Naive B cell (primary cell): ENCODE data around the gene TMC3. TPM values are rescaled to one million over a fixed set of nuclear protein-coding genes. Genes with fewer than 3 reads are reported as not detected.
"Not testable (repeated sequence)": the region's sequence is repeated elsewhere in the genome, so short reads cannot be mapped to it uniquely, and the experiment has no call there.

Source experiments
- ATAC-seq, 2 donors: fragments of 150-1000 bp; cut with Tn5 transposase; 2 replicates each; pipeline ENCODE4 v1.10.0; 2021; ENCODE audit warnings: low read depth in 2 of 2, mild to moderate bottlenecking in 2 of 2, moderate library complexity in 2 of 2
- DNase-seq: peaks from one replicate; pipeline ENCODE4 v3.0.0; 2022
- H3K27ac Mint-ChIP-seq, 6 donors: one replicate each; pipeline ENCODE4 v1.8.0; 2020 to 2022; ENCODE audit warnings: mild to moderate bottlenecking in 6 of 6, mixed read lengths in 6 of 6, moderate library complexity in 5 of 6, inconsistent platforms in 2 of 6
- H3K27me3 Mint-ChIP-seq, 3 donors: one replicate each; pipeline ENCODE4 v1.8.0; 2021 to 2022; ENCODE audit warnings: mixed read lengths in 3 of 3, mild to moderate bottlenecking in 1 of 3
- H3K36me3 Mint-ChIP-seq, 2 donors: one replicate each; pipeline ENCODE4 v1.8.0; 2020 to 2022; ENCODE audit warnings: mixed read lengths in 2 of 2, inconsistent platforms in 1 of 2, mild to moderate bottlenecking in 1 of 2
- H3K4me1 Mint-ChIP-seq, 3 donors: one replicate each; pipeline ENCODE4 v1.8.0; 2020 to 2022; ENCODE audit warnings: mixed read lengths in 3 of 3, inconsistent platforms in 1 of 3, mild to moderate bottlenecking in 1 of 3, moderate library complexity in 1 of 3
- H3K4me3 Mint-ChIP-seq, 8 donors: one replicate each; pipeline ENCODE4 v1.8.0; 2020 to 2022; ENCODE audit warnings: mild to moderate bottlenecking in 8 of 8, mixed read lengths in 8 of 8, moderate library complexity in 8 of 8, inconsistent platforms in 2 of 8
- H3K9me3 Mint-ChIP-seq, 7 donors: one replicate each; pipeline ENCODE4 v1.8.0; 2020 to 2022; ENCODE audit warnings: mixed read lengths in 7 of 7, mild to moderate bottlenecking in 5 of 7, inconsistent platforms in 2 of 7, moderate library complexity in 1 of 7
- polyA plus RNA-seq, 6 donors: library from polyadenylated mRNA; unstranded; fragments of 300-500 nt; fragmentation: Illumina TruSeq; gene quantifications; one replicate each; pipeline ENCODE4 v1.2.3, GENCODE V29; 2021; ENCODE audit warnings: low read depth in 6 of 6

Gene TMC3
- polyA plus RNA-seq, 6 donors from 2014 or later = not detected

GRCh38 chr15:81335631-81336030 lies 38.4 kb downstream of the TMC3 start:
- H3K4me3 Mint-ChIP-seq = no peak overlapping the region
- ATAC-seq = no peak
- H3K27me3 Mint-ChIP-seq = peaks cover 0 to 6% (median 0%) of the 10 kb centered on the region in 3 donors

GRCh38 chr15:81334768-81335435 lies 39.1 kb downstream of the TMC3 start:
- no peak for DNase-seq
- Mint-ChIP-seq H3K9me3 (no peaks in the 10 kb centered on the region), H3K27ac (peak overlapping the region in 2 of 6 donors; percentile 12 to 78), H3K4me3 (no peak overlapping the region), H3K27me3 (peaks cover 0 to 5% (median 0%) of the 10 kb centered on the region in 3 donors), H3K36me3 (no peaks in the 10 kb centered on the region), H3K4me1 (peaks cover 16 to 27% (median 17%) of the 10 kb centered on the region in 3 donors)
- ATAC-seq = no peak

More at GRCh38 chr15:81335631-81336030, 38.4 kb downstream of the TMC3 start:
- H3K27ac Mint-ChIP-seq = peak overlapping the region in 1 of 6 donors; percentile 50
- DNase-seq = no peak
- peaks cover 13 to 27% (median 16%) of the 10 kb centered on the region in 3 donors for H3K4me1 Mint-ChIP-seq
- no peaks in the 10 kb centered on the region for H3K9me3 Mint-ChIP-seq
- no peaks in the 10 kb centered on the region for H3K36me3 Mint-ChIP-seq

- DNase-seq (no peak), ATAC-seq (no peak)
- no peaks in the 10 kb centered on the region for H3K27me3 Mint-ChIP-seq
- peaks cover 17 to 27% (median 18%) of the 10 kb centered on the region in 3 donors for H3K4me1 Mint-ChIP-seq
- no peak overlapping the region for H3K4me3 Mint-ChIP-seq
- H3K36me3 Mint-ChIP-seq = no peaks in the 10 kb centered on the region
- H3K9me3 Mint-ChIP-seq = no peaks in the 10 kb centered on the region
- peak overlapping the region in 3 of 6 donors; percentile 42 to 61 (median 47) for H3K27ac Mint-ChIP-seq
Measured at GRCh38 chr15:81333363-81333762, 40.6 kb downstream of the TMC3 start.

DNA sequence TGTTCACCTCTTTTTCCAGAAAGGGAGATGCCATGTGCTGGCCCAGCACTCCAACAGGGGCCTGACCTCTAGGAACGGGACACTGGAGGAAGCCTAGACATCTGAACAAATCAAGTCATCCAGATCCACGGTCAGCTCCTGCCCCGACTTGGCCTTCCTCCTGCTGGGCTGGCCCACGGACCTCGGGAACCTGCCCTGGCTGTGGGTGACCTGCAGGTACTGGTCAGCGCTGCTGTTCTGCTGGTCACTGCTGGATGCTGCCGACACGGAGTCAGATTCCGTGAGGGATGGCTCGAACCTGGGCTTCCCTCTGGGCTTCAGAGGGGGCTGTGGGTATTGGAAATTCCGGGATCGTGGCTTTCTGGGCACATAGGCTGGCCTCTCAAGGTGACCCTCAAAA lies 41.7 kb downstream of the TMC3 start:
- no peak for DNase-seq
- Mint-ChIP-seq H3K4me1 (peaks cover 17 to 27% (median 18%) of the 10 kb centered on the region in 3 donors), H3K27me3 (no peaks in the 10 kb centered on the region), H3K36me3 (no peaks in the 10 kb centered on the region), H3K4me3 (peak overlapping the region in 1 of 8 donors; percentile 3), H3K9me3 (no peaks in the 10 kb centered on the region), H3K27ac (peak overlapping the region in 1 of 6 donors; percentile 86)
- ATAC-seq = no peak

- ATAC-seq = no peak
- no peak overlapping the region for H3K4me3 Mint-ChIP-seq
- peaks cover 16 to 27% (median 17%) of the 10 kb centered on the region in 3 donors for H3K4me1 Mint-ChIP-seq
- no peak for DNase-seq
- H3K27ac Mint-ChIP-seq = peak overlapping the region in 5 of 6 donors; percentile 8 to 68 (median 44)
- no peaks in the 10 kb centered on the region for H3K9me3 Mint-ChIP-seq
- H3K27me3 Mint-ChIP-seq = no peaks in the 10 kb centered on the region
- H3K36me3 Mint-ChIP-seq = no peaks in the 10 kb centered on the region
Measured at GRCh38 chr15:81331600-81331999, 42.4 kb downstream of the TMC3 start.

DNA sequence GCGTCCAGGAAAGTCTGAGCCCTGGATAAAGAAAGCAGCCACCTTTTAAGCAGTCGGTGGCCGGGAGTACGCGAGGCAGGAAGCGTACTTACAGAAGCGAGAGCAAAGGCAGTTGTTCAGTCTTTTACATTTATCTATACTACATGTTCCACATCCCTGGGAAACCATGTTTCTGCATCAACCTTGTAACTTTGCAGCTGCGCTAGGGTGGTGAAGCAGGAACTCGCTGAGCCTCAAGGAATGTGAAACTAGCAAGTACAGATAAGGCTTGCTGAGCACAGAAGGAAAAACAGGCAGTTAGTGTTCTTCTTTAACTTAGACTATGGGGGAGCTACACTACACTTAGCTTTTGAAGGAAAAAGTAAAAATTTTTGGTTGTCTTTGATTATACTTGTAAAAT lies 42.9 kb downstream of the TMC3 start:
- H3K4me1 Mint-ChIP-seq = peaks cover 12 to 27% (median 13%) of the 10 kb centered on the region in 3 donors
- not testable (repeated sequence) for DNase-seq, H3K27me3 Mint-ChIP-seq, H3K36me3 Mint-ChIP-seq, H3K9me3 Mint-ChIP-seq, ATAC-seq
- peak overlapping the region in 4 of 6 donors; percentile 8 to 79 (median 44) for H3K27ac Mint-ChIP-seq
- H3K4me3 Mint-ChIP-seq = peak overlapping the region in 6 of 8 donors; percentile 37 to 57 (median 47)

DNA sequence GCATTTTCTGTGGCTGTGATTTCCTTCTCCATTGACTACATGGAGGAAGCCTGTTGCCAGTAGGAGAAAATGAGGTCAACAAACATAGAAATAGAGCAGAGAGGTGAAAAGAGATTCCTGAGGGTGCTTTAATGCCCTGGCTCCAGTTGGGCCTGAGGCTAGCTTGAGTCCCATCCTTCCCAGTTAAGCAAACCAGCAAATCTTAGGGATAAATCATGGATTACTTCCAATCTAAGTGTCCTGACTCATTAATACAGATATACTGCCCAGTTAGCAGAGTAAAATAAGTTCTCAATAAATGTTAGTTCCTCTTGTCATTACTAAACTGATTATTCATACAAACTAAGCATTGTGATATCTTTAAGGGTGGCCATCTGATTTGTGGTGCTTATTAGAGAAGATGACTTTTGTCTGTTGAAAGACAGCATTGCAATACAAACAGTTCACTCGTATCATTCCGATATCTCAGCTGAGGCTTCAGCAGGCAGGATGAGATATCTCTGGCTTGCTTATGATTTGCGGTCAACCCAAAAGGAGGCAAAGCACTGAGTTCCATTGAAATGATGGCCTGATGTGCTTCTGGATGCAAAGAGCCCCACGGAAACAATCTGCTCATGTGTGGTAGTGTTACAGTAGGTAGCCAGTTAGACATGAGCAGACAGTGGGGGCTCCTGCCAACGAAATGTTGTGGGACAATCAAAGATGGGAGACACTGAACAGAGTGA lies 43.5 kb downstream of the TMC3 start:
- peaks cover 11 to 27% (median 13%) of the 10 kb centered on the region in 3 donors for H3K4me1 Mint-ChIP-seq
- ATAC-seq = no peak
- no peak for DNase-seq
- peak overlapping the region in 4 of 6 donors; percentile 26 to 79 (median 52) for H3K27ac Mint-ChIP-seq
- H3K4me3 Mint-ChIP-seq = peak overlapping the region in 5 of 8 donors; percentile 37 to 57 (median 45)
- H3K36me3 Mint-ChIP-seq = no peaks in the 10 kb centered on the region
- H3K27me3 Mint-ChIP-seq = no peaks in the 10 kb centered on the region
- no peaks in the 10 kb centered on the region for H3K9me3 Mint-ChIP-seq

GRCh38 chr15:81329446-81329845 lies 44.6 kb downstream of the TMC3 start:
- H3K9me3 Mint-ChIP-seq = no peaks in the 10 kb centered on the region
- H3K27me3 Mint-ChIP-seq = no peaks in the 10 kb centered on the region
- no peak overlapping the region for H3K4me3 Mint-ChIP-seq
- no peaks in the 10 kb centered on the region for H3K36me3 Mint-ChIP-seq
- H3K4me1 Mint-ChIP-seq = peaks cover 20 to 37% (median 20%) of the 10 kb centered on the region in 3 donors
- ATAC-seq (no peak), DNase-seq (no peak)
- peak overlapping the region in 2 of 6 donors; percentile 2 to 39 for H3K27ac Mint-ChIP-seq

DNA sequence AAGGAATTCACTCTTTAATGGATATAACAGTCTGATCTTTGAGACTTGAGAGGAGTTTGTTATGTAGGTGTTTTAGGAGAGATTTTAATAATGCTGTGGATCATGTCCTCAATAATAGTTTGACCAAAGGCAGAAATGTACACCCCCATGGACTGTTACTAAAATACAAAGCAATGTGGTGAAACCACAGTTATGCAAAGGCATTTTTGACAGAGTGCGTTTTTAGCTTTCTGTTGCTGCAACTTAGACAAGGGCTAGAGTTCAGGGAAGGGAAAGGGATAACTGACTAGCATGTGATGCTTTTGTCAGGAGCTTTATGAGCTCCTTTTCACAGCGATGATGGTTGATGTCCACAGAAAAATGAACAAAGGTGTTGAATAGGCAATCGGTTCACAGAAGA lies 46.5 kb downstream of the TMC3 start:
- no peaks in the 10 kb centered on the region for H3K9me3 Mint-ChIP-seq
- no peak overlapping the region for H3K4me3 Mint-ChIP-seq
- no peak for ATAC-seq
- H3K36me3 Mint-ChIP-seq = no peaks in the 10 kb centered on the region
- no peak for DNase-seq
- H3K4me1 Mint-ChIP-seq = peaks cover 27 to 41% (median 36%) of the 10 kb centered on the region in 3 donors
- no peak overlapping the region for H3K27ac Mint-ChIP-seq
- H3K27me3 Mint-ChIP-seq = no peaks in the 10 kb centered on the region

- H3K36me3 Mint-ChIP-seq = no peaks in the 10 kb centered on the region
- peak overlapping the region in 2 of 6 donors; percentile 29 to 69 for H3K27ac Mint-ChIP-seq
- ATAC-seq (no peak), DNase-seq (no peak)
- peak overlapping the region in 1 of 8 donors; percentile 56 for H3K4me3 Mint-ChIP-seq
- no peaks in the 10 kb centered on the region for H3K9me3 Mint-ChIP-seq
- H3K4me1 Mint-ChIP-seq = peaks cover 31 to 43% (median 42%) of the 10 kb centered on the region in 3 donors
- no peaks in the 10 kb centered on the region for H3K27me3 Mint-ChIP-seq
Measured at GRCh38 chr15:81326466-81327212, 47.4 kb downstream of the TMC3 start.

DNA sequence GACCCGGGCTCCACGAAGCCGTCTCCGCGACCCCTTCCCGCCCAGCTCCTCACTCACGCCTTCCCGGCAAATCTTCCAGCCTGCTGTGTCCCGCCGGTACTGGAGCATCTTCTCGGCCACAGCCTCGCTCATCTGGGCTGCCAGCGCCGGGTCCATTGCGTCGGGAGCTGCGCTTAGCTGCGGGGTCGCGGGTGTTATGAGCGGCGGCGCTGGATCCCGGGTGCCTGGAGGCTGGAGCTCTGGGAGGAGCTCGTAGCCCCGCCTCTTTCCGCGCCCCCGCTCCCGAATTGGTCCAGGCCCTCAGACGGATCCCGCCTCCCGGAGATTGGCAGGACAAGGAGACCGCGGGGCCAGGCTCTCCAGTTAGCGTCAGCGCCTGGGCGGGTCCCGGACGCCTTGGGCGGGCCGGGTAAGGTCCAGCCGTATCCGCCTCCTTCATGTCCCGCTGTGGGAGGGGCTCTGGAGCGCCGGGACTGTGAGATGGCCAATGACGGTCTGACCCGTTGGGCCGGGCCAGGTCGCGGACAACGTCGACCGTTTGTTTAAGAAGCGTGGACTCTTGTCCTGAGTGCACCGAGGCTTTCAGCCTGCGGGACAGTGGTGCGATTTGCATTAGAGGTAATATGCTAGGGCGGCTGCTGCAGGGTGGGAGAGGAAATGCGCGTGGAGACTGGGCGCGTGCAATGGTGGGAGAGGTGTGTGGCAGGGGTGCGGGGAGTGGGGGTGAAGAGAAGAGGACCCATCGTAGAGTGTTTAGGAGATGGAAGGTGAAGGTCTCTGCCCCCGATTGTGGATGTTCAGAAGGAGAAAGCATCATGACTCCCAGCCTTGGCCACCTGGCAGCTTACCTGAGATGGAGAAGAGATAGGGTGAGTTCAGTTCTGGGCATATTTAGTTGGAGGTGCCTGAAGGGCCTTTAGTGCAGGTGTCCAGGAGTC lies 49.8 kb downstream of the TMC3 start, which contains the start of gene STARD5:
TSS of gene STARD5 (minus strand) at position 198 of the 938 bp plus-strand sequence. CDS start at position 156, 42 bp downstream.
- ATAC-seq (peak; percentile 96 to 97), DNase-seq (peak; percentile 93)
- Mint-ChIP-seq H3K27me3 (no peaks in the 10 kb centered on the region), H3K4me3 (peak within 1 kb of the TSS; percentile 86 to 99 (median 98)), H3K36me3 (no peaks in the 10 kb centered on the region), H3K27ac (peak within 1 kb of the TSS; percentile 48 to 98 (median 91)), H3K4me1 (peaks cover 23 to 42% (median 38%) of the 10 kb centered on the region in 3 donors), H3K9me3 (no peaks in the 10 kb centered on the region)

DNA sequence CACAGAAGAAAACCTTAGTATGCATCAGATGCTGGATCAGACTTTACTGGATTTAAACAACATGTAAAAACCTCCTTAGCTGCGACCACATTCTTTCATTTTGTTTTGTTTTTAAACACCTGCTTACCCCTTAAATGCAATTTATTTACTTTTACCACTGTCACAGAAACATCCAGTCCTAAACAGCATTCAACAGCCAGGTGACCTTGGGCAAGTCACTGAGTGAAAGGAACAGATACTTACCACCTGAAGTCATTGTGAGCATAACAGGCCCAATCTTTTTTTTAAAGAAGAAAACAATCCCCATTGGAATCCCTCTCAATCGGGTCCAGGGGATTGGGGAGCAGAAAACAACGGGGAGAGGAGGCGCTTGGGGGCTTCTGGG lies 50.5 kb downstream of the TMC3 start:
- H3K9me3 Mint-ChIP-seq = no peaks in the 10 kb centered on the region
- H3K27ac Mint-ChIP-seq = peak overlapping the region; percentile 11 to 98 (median 84)
- no peak for ATAC-seq
- peaks cover 30 to 49% (median 44%) of the 10 kb centered on the region in 3 donors for H3K4me1 Mint-ChIP-seq
- no peak for DNase-seq
- H3K36me3 Mint-ChIP-seq = no peaks in the 10 kb centered on the region
- no peaks in the 10 kb centered on the region for H3K27me3 Mint-ChIP-seq
- H3K4me3 Mint-ChIP-seq = peak overlapping the region; percentile 86 to 99 (median 98)
